ENCODE results near the gene SEZ6L. TPM values are rescaled to one million over a fixed set of nuclear protein-coding genes. Genes with fewer than 3 reads are reported as not detected.

Gene SEZ6L
- total and polyA plus RNA-seq, 8 donors: 0.08 to 0.82 (median 0.58) TPM

GRCh38 chr22:26323013-26323412 is 153.8 kb downstream of the SEZ6L start:
- no peaks in the 10 kb centered on the region for H3K9me3 ChIP-seq
- H3K27ac ChIP-seq: no peak overlapping the region
- H3K36me3 ChIP-seq: no peaks in the 10 kb centered on the region
- no peak for DNase-seq
- ATAC-seq: no peak
- no peaks in the 10 kb centered on the region for H3K4me1 ChIP-seq
- no peak for TF ChIP-seq CTCF (IDR thresholded peaks at IDR 0.05)
- intact Hi-C loops (cut with DNase I): no loop called here
- no peak overlapping the region for H3K4me3 ChIP-seq
- H3K27me3 ChIP-seq: peaks cover 0 to 62% of the 10 kb centered on the region in 2 donors

GRCh38 chr22:26324150-26324549 is 154.9 kb downstream of the SEZ6L start:
- ATAC-seq (no peak), DNase-seq (no peak)
- TF ChIP-seq CTCF (IDR thresholded peaks at IDR 0.05): no peak
- Histone ChIP-seq H3K4me1 (no peaks in the 10 kb centered on the region), H3K9me3 (no peaks in the 10 kb centered on the region), H3K27ac (no peak overlapping the region), H3K27me3 (peaks cover 0 to 57% of the 10 kb centered on the region in 2 donors), H3K4me3 (no peak overlapping the region), H3K36me3 (no peaks in the 10 kb centered on the region)
- intact Hi-C loops (cut with DNase I): no loop called here

- DNase-seq (no peak), ATAC-seq (no peak)
- no peak for TF ChIP-seq CTCF (IDR thresholded peaks at IDR 0.05)
- Histone ChIP-seq H3K27ac (no peak overlapping the region), H3K4me3 (no peak overlapping the region), H3K4me1 (no peaks in the 10 kb centered on the region), H3K36me3 (no peaks in the 10 kb centered on the region), H3K27me3 (peaks cover 0 to 47% of the 10 kb centered on the region in 2 donors), H3K9me3 (no peaks in the 10 kb centered on the region)
- intact Hi-C loops (cut with DNase I): no loop called here
Observed at GRCh38 chr22:26325641-26326040, 156.4 kb downstream of the SEZ6L start.

GRCh38 chr22:26326803-26327202 is 157.5 kb downstream of the SEZ6L start:
- Histone ChIP-seq H3K36me3 (no peaks in the 10 kb centered on the region), H3K9me3 (no peaks in the 10 kb centered on the region), H3K4me3 (no peak overlapping the region), H3K4me1 (no peaks in the 10 kb centered on the region), H3K27ac (no peak overlapping the region), H3K27me3 (peaks cover 0 to 47% of the 10 kb centered on the region in 2 donors)
- intact Hi-C loops (cut with DNase I): no loop called here
- TF ChIP-seq CTCF (IDR thresholded peaks at IDR 0.05): no peak
- ATAC-seq (no peak), DNase-seq (peak in 1 of 4 donors; percentile 76)

- H3K27ac ChIP-seq: no peak overlapping the region
- H3K27me3 ChIP-seq: peaks cover 0 to 47% of the 10 kb centered on the region in 2 donors
- H3K36me3 ChIP-seq: no peaks in the 10 kb centered on the region
- H3K9me3 ChIP-seq: no peaks in the 10 kb centered on the region
- DNase-seq (no peak), ATAC-seq (no peak)
- no peaks in the 10 kb centered on the region for H3K4me1 ChIP-seq
- H3K4me3 ChIP-seq: no peak overlapping the region
- intact Hi-C loops (cut with DNase I): no loop called here
- no peak for TF ChIP-seq CTCF (IDR thresholded peaks at IDR 0.05)
Observed at GRCh38 chr22:26327306-26327705, 158.0 kb downstream of the SEZ6L start.
